HEK293 (cell line): ENCODE results near the gene FAM168A.

Experiments used
- CTCF ChIA-PET: fragments of 350-600 bp; formaldehyde crosslinking; extraction: SDS; loops from one replicate; lab custom pipeline; 2021; ENCODE audit warnings: antibody characterized with exemption; lab: Yijun Ruan, JAX
- POLR2A ChIA-PET: fragments of 300-600 bp; formaldehyde crosslinking; extraction: SDS; loops from one replicate; lab custom pipeline; 2020; ENCODE audit warnings: antibody characterized with exemption, inconsistent platforms; lab: Yijun Ruan, JAX
- H3K27ac ChIP-seq: fragments of 200-500 bp; sonication (Bioruptor generic); 2 replicates; pipeline ENCODE4 v1.5.1; 2014; ENCODE audit warnings: low read depth, low read length, control low read depth, inconsistent platforms; ENCODE audit errors: extremely low read depth
- H3K36me3 ChIP-seq, 2 experiments: fragments of 200-500 bp in 1 of 2; sonication (Bioruptor generic) in 1 of 2; 1 replicate in 1 of 2; 2 replicates in 1 of 2; pipeline ENCODE4 v1.5.1; 2014 to 2017; ENCODE audit warnings: inconsistent platforms in 2 of 2, low read length in 2 of 2; ENCODE audit not compliant: control insufficient read depth in 2 of 2, insufficient read depth in 1 of 2
- H3K4me1 ChIP-seq: fragments of 200-500 bp; sonication (Bioruptor generic); 2 replicates; pipeline ENCODE4 v1.5.1; 2014; ENCODE audit warnings: mild to moderate bottlenecking, low read length, inconsistent platforms; ENCODE audit not compliant: control insufficient read depth, insufficient read depth
- H3K4me3 ChIP-seq: 2 replicates; pipeline ENCODE4 v1.5.1; 2011; ENCODE audit warnings: low read depth, mild to moderate bottlenecking, control low read depth, low read length, moderate library complexity
- H3K9me3 ChIP-seq: fragments of 200-500 bp; sonication (Bioruptor generic); 2 replicates; pipeline ENCODE4 v1.5.1; 2014; ENCODE audit warnings: low read depth, low read length, inconsistent platforms; ENCODE audit not compliant: control insufficient read depth, insufficient read depth
- GFI1B ChIP-seq: fragments of 450-650 bp; formaldehyde crosslinking; IDR thresholded peaks from 2 replicates; pipeline ENCODE4 v1.5.1; 2016; ENCODE audit warnings: missing biosample characterization, missing genetic modification characterization
- KLF10 ChIP-seq: fragments of 450-650 bp; IDR thresholded peaks from 2 replicates; pipeline ENCODE4 v1.5.1; 2018; ENCODE audit warnings: missing biosample characterization, mild to moderate bottlenecking, missing genetic modification characterization
- REST ChIP-seq: fragments of 450-650 bp; formaldehyde crosslinking; IDR thresholded peaks from 2 replicates; pipeline ENCODE4 v1.5.1; 2016; ENCODE audit warnings: missing biosample characterization, missing genetic modification characterization
- ZBTB1 ChIP-seq: fragments of 450-650 bp; formaldehyde crosslinking; IDR thresholded peaks from 2 replicates; pipeline ENCODE4 v1.5.1; 2016; ENCODE audit warnings: missing biosample characterization, missing genetic modification characterization
- ZBTB10 ChIP-seq: fragments of 450-650 bp; formaldehyde crosslinking; IDR thresholded peaks from 2 replicates; pipeline ENCODE4 v1.5.1; 2016; ENCODE audit warnings: missing biosample characterization, missing genetic modification characterization
- ZBTB26 ChIP-seq: fragments of 450-650 bp; formaldehyde crosslinking; optimal IDR thresholded peaks from 2 replicates; pipeline ENCODE3; 2016; ENCODE audit warnings: missing biosample characterization, mild to moderate bottlenecking, missing genetic modification characterization
- ZNF132 ChIP-seq: fragments of 450-650 bp; formaldehyde crosslinking; IDR thresholded peaks from 2 replicates; pipeline ENCODE4 v1.5.1; 2017; ENCODE audit warnings: missing biosample characterization, missing genetic modification characterization, borderline replicate concordance
- ZNF248 ChIP-seq: fragments of 450-650 bp; formaldehyde crosslinking; IDR thresholded peaks from 2 replicates; pipeline ENCODE4 v1.5.1; 2017; ENCODE audit warnings: missing biosample characterization, missing genetic modification characterization
- ZNF341 ChIP-seq: fragments of 450-650 bp; formaldehyde crosslinking; IDR thresholded peaks from 2 replicates; pipeline ENCODE4; 2016; ENCODE audit warnings: low read depth, missing biosample characterization, missing genetic modification characterization
- ZNF449 ChIP-seq: fragments of 450-650 bp; formaldehyde crosslinking; IDR thresholded peaks from 2 replicates; pipeline ENCODE4 v1.5.1; 2017; ENCODE audit warnings: missing biosample characterization, mild to moderate bottlenecking, missing genetic modification characterization, moderate library complexity
- ZNF548 ChIP-seq: fragments of 450-650 bp; formaldehyde crosslinking; IDR thresholded peaks from 2 replicates; pipeline ENCODE4 v1.5.1; 2016; ENCODE audit warnings: missing biosample characterization, missing genetic modification characterization
- ZNF560 ChIP-seq: fragments of 450-650 bp; formaldehyde crosslinking; IDR thresholded peaks from 2 replicates; pipeline ENCODE4 v1.5.1; 2017; ENCODE audit warnings: missing biosample characterization, missing genetic modification characterization, borderline replicate concordance
- ZNF654 ChIP-seq: fragments of 450-650 bp; formaldehyde crosslinking; IDR thresholded peaks from 2 replicates; pipeline ENCODE4 v1.5.1; 2016; ENCODE audit warnings: low read depth, missing biosample characterization, missing genetic modification characterization
- ZNF664 ChIP-seq: fragments of 450-650 bp; formaldehyde crosslinking; IDR thresholded peaks from 2 replicates; pipeline ENCODE4 v1.5.1; 2016; ENCODE audit warnings: missing biosample characterization, missing genetic modification characterization
- ZNF704 ChIP-seq: fragments of 450-650 bp; formaldehyde crosslinking; IDR thresholded peaks from 2 replicates; pipeline ENCODE4 v1.5.1; 2016; ENCODE audit warnings: missing biosample characterization, missing genetic modification characterization

The FAM168A gene

GRCh38 chr11:73358071-73358470 is 239.8 kb downstream of the FAM168A start (continued):
- TF ChIP-seq ZNF132 (tag by site-specific recombination) (no peak), ZNF548 (tag by site-specific recombination) (no peak)
- TF ChIP-seq, all 188 proteins: peak for 0

GRCh38 chr11:73356979-73357860 is 240.7 kb downstream of the FAM168A start:
- no peak overlapping the region for H3K4me3 ChIP-seq
- POLR2A ChIA-PET: interaction anchor here (1.4 kb wide), 1 partner anchor 19 kb away, joined by 3 read pairs; the partner anchor contains the start of gene RELT
- no peaks in the 10 kb centered on the region for H3K4me1 ChIP-seq
- H3K9me3 ChIP-seq: no peaks in the 10 kb centered on the region
- no peak for TF ChIP-seq ZNF560 (tag by site-specific recombination)
- no peak for TF ChIP-seq ZNF248 (tag by site-specific recombination)
- TF ChIP-seq ZNF664 (tag by site-specific recombination): no peak
- TF ChIP-seq ZBTB1 (tag by site-specific recombination): no peak
- no peak for TF ChIP-seq ZNF654 (tag by site-specific recombination)
- TF ChIP-seq ZBTB10 (tag by site-specific recombination): no peak
- TF ChIP-seq REST (tag by site-specific recombination): no peak
- no peak for TF ChIP-seq KLF10 (tag by site-specific recombination)
- no peak for TF ChIP-seq GFI1B
- TF ChIP-seq ZNF449 (tag by site-specific recombination): no peak
- no peak for TF ChIP-seq ZBTB26 (tag by site-specific recombination)
- no peak for TF ChIP-seq ZNF704
- no peak for TF ChIP-seq ZNF341 (tag by site-specific recombination)
- CTCF ChIA-PET: interaction anchor here (0.6 to 2.0 kb wide), 7 partner anchors 8 to 918 kb away, joined by 3 to 10 read pairs (median 4); no protein-coding TSS in a partner anchor
- peaks cover 0 to 35% of the 10 kb centered on the region in 2 experiments; a peak in 1 of 3 replicates for H3K36me3 ChIP-seq
- H3K27ac ChIP-seq: no peak overlapping the region
